ENCODE measurements around the gene PROKR1.

DNA sequence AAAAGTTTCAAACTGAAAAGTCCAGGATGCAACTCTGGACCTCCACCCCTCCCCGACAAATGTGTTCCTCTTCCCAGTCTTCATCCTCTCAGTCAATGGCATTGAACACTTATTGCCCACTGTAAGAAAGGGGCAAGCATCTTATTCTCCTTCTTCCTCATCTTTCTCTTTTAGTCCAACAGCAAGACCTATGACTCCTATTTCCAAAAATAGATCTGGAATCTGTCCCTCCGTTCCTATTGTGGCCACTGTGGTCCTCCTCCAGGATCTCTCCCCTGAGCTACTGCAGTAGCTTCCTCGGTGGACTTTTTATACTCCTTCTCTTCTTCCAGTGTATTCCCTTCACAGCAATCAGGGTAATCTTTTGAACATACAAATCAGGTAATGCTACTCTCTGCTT lies 63.3 kb downstream of the PROKR1 start:
- TF ChIP-seq CTCF (IDR thresholded peaks at IDR 0.05) (no peak), POLR2A (IDR thresholded peaks at IDR 0.05) (no peak), POLR2AphosphoS5 (IDR thresholded peaks at IDR 0.05) (no peak)

All from stomach (tissue), 4 donors.